HL-60 (cell line): ENCODE data around the gene MBLAC1.

Experiments used
- GABPA ChIP-seq: IDR thresholded peaks from 2 replicates; pipeline ENCODE4 v1.6.1; 2012; ENCODE audit warnings: low read depth
- POLR2AphosphoS5 ChIP-seq: IDR thresholded peaks from 2 replicates; pipeline ENCODE4 v1.6.1; 2012; ENCODE audit warnings: low read depth
- SPI1 ChIP-seq: IDR thresholded peaks from 2 replicates; pipeline ENCODE4 v1.6.1; 2012; ENCODE audit warnings: low read depth, mild to moderate bottlenecking, borderline replicate concordance
- TF ChIP-seq, protein P1 (sequence below): IDR thresholded peaks from one replicate; pipeline ENCODE4 v1.5.1; 2011; ENCODE audit warnings: low read length, control low read depth, inconsistent platforms; ENCODE audit not compliant: insufficient read depth
- TF ChIP-seq, protein P2 (sequence below): IDR thresholded peaks from 2 replicates; pipeline ENCODE4 v1.6.1; 2012; ENCODE audit warnings: low read depth; ENCODE audit not compliant: insufficient replicate concordance

- TF ChIP-seq, protein P1, sequence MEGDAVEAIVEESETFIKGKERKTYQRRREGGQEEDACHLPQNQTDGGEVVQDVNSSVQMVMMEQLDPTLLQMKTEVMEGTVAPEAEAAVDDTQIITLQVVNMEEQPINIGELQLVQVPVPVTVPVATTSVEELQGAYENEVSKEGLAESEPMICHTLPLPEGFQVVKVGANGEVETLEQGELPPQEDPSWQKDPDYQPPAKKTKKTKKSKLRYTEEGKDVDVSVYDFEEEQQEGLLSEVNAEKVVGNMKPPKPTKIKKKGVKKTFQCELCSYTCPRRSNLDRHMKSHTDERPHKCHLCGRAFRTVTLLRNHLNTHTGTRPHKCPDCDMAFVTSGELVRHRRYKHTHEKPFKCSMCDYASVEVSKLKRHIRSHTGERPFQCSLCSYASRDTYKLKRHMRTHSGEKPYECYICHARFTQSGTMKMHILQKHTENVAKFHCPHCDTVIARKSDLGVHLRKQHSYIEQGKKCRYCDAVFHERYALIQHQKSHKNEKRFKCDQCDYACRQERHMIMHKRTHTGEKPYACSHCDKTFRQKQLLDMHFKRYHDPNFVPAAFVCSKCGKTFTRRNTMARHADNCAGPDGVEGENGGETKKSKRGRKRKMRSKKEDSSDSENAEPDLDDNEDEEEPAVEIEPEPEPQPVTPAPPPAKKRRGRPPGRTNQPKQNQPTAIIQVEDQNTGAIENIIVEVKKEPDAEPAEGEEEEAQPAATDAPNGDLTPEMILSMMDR, result no peak
- TF ChIP-seq GABPA (no peak), POLR2AphosphoS5 (no peak), SPI1 (no peak)
- TF ChIP-seq, protein P2, sequence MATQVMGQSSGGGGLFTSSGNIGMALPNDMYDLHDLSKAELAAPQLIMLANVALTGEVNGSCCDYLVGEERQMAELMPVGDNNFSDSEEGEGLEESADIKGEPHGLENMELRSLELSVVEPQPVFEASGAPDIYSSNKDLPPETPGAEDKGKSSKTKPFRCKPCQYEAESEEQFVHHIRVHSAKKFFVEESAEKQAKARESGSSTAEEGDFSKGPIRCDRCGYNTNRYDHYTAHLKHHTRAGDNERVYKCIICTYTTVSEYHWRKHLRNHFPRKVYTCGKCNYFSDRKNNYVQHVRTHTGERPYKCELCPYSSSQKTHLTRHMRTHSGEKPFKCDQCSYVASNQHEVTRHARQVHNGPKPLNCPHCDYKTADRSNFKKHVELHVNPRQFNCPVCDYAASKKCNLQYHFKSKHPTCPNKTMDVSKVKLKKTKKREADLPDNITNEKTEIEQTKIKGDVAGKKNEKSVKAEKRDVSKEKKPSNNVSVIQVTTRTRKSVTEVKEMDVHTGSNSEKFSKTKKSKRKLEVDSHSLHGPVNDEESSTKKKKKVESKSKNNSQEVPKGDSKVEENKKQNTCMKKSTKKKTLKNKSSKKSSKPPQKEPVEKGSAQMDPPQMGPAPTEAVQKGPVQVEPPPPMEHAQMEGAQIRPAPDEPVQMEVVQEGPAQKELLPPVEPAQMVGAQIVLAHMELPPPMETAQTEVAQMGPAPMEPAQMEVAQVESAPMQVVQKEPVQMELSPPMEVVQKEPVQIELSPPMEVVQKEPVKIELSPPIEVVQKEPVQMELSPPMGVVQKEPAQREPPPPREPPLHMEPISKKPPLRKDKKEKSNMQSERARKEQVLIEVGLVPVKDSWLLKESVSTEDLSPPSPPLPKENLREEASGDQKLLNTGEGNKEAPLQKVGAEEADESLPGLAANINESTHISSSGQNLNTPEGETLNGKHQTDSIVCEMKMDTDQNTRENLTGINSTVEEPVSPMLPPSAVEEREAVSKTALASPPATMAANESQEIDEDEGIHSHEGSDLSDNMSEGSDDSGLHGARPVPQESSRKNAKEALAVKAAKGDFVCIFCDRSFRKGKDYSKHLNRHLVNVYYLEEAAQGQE, result no peak
These were observed 21.2 kb upstream of the MBLAC1 start for GRCh38 chr7:100105534-100105933.
